Osteoblast (primary cell): ENCODE data around the gene AOPEP. TPM values are rescaled to one million over a fixed set of nuclear protein-coding genes. Genes with fewer than 3 reads are reported as not detected.

Experiments
- DNase-seq: peaks from one replicate; pipeline ENCODE4 v3.0.0; 2011; ENCODE audit warnings: low spot score, mixed read lengths; ENCODE audit not compliant: insufficient read length; ENCODE audit errors: missing footprints
- H2AFZ ChIP-seq: 2 replicates; pipeline ENCODE4 v1.6.0; 2011; ENCODE audit warnings: mild to moderate bottlenecking, low read length
- H3K27ac ChIP-seq: 2 replicates; pipeline ENCODE4 v1.5.1; 2011; ENCODE audit warnings: mild to moderate bottlenecking, low read depth, low read length, moderate library complexity
- H3K27me3 ChIP-seq: 2 replicates; pipeline ENCODE4 v1.6.0; 2012; ENCODE audit warnings: mild to moderate bottlenecking, control low read depth, inconsistent platforms, low read length, moderate library complexity; ENCODE audit not compliant: insufficient read depth
- H3K36me3 ChIP-seq: 2 replicates; pipeline ENCODE4 v1.5.1; 2011; ENCODE audit warnings: mild to moderate bottlenecking, low read length, control low read depth, moderate library complexity; ENCODE audit not compliant: insufficient read depth
- H3K4me1 ChIP-seq: 2 replicates; pipeline ENCODE4 v1.5.1; 2011; ENCODE audit warnings: mild to moderate bottlenecking, low read length, control low read depth, moderate library complexity; ENCODE audit not compliant: insufficient read depth
- H3K4me2 ChIP-seq: 2 replicates; pipeline ENCODE4 v1.6.0; 2011; ENCODE audit warnings: mild to moderate bottlenecking, low read length; ENCODE audit not compliant: insufficient read depth
- H3K4me3 ChIP-seq: fragments of 200-600 bp; sonication (generic); 3 replicates; pipeline ENCODE4 v1.5.1; 2012; ENCODE audit warnings: mild to moderate bottlenecking, low read length, inconsistent platforms; ENCODE audit not compliant: insufficient read depth
- H3K79me2 ChIP-seq: 2 replicates; pipeline ENCODE4 v1.6.0; 2012; ENCODE audit warnings: mild to moderate bottlenecking, low read length, control low read depth, inconsistent platforms; ENCODE audit not compliant: insufficient read depth
- H3K9me3 ChIP-seq: 2 replicates; pipeline ENCODE4 v1.5.1; 2011; ENCODE audit warnings: low read depth, low read length, control low read depth
- H4K20me1 ChIP-seq: 2 replicates; pipeline ENCODE4 v1.6.0; 2012; ENCODE audit warnings: mild to moderate bottlenecking, low read length, control low read depth; ENCODE audit not compliant: insufficient read depth
- CTCF ChIP-seq: IDR thresholded peaks from 2 replicates; pipeline ENCODE4 v1.5.1; 2011; ENCODE audit warnings: mild to moderate bottlenecking, low read depth, low read length, moderate library complexity; ENCODE audit errors: extremely low read depth
- total RNA-seq: library from RNA; depleted of rRNA; stranded (reverse); fragments of >200 nt; gene quantifications from 2 replicates; pipeline ENCODE4 v1.2.3, GENCODE V29; 2012

Gene AOPEP
- total RNA-seq, 1 donor = 131 TPM

GRCh38 chr9:95108777-95109176 lies 382.3 kb downstream of the AOPEP start:
- H2AFZ ChIP-seq = no peak overlapping the region
- no peak overlapping the region for H3K27ac ChIP-seq

GRCh38 chr9:95109456-95109855 lies 383.0 kb downstream of the AOPEP start:
- no peaks in the 10 kb centered on the region for H3K9me3 ChIP-seq
- DNase-seq = no peak
- H3K27ac ChIP-seq = no peak overlapping the region
- H3K27me3 ChIP-seq = no peaks in the 10 kb centered on the region
- peaks cover 3% of the 10 kb centered on the region for H4K20me1 ChIP-seq
- H3K4me1 ChIP-seq = peaks cover 13% of the 10 kb centered on the region
- peaks cover 37% of the 10 kb centered on the region for H3K36me3 ChIP-seq
- no peak overlapping the region for H3K4me3 ChIP-seq
- TF ChIP-seq CTCF = no peak
- H2AFZ ChIP-seq = no peak overlapping the region
- H3K4me2 ChIP-seq = no peak overlapping the region
- peaks cover 2% of the 10 kb centered on the region for H3K79me2 ChIP-seq

More at GRCh38 chr9:95108777-95109176, 382.3 kb downstream of the AOPEP start:
- no peak for DNase-seq
- H3K4me3 ChIP-seq = no peak overlapping the region
- peaks cover 37% of the 10 kb centered on the region for H3K36me3 ChIP-seq
- no peak overlapping the region for H3K4me2 ChIP-seq
- TF ChIP-seq CTCF = no peak
- peaks cover 13% of the 10 kb centered on the region for H3K4me1 ChIP-seq
- H3K79me2 ChIP-seq = peaks cover 2% of the 10 kb centered on the region
- no peaks in the 10 kb centered on the region for H3K27me3 ChIP-seq
- peaks cover 3% of the 10 kb centered on the region for H4K20me1 ChIP-seq
- H3K9me3 ChIP-seq = no peaks in the 10 kb centered on the region

- Histone ChIP-seq H3K4me1 (peaks cover 13% of the 10 kb centered on the region), H3K9me3 (no peaks in the 10 kb centered on the region), H3K4me2 (no peak overlapping the region), H2AFZ (no peak overlapping the region), H3K36me3 (peaks cover 37% of the 10 kb centered on the region), H3K27me3 (no peaks in the 10 kb centered on the region), H3K4me3 (no peak overlapping the region), H3K79me2 (no peaks in the 10 kb centered on the region), H3K27ac (no peak overlapping the region), H4K20me1 (peaks cover 1% of the 10 kb centered on the region)
- TF ChIP-seq CTCF = no peak
- DNase-seq = no peak
Observed at GRCh38 chr9:95110921-95111525, 384.5 kb downstream of the AOPEP start.

- no peaks in the 10 kb centered on the region for H3K9me3 ChIP-seq
- no peaks in the 10 kb centered on the region for H4K20me1 ChIP-seq
- H3K79me2 ChIP-seq = no peaks in the 10 kb centered on the region
- no peaks in the 10 kb centered on the region for H3K27me3 ChIP-seq
- no peak overlapping the region for H3K27ac ChIP-seq
- H2AFZ ChIP-seq = no peak overlapping the region
- H3K36me3 ChIP-seq = peaks cover 33% of the 10 kb centered on the region
- no peak for DNase-seq
- no peak overlapping the region for H3K4me3 ChIP-seq
- peaks cover 12% of the 10 kb centered on the region for H3K4me1 ChIP-seq
- TF ChIP-seq CTCF = no peak
- no peak overlapping the region for H3K4me2 ChIP-seq
Observed at GRCh38 chr9:95111716-95112115, 385.2 kb downstream of the AOPEP start.
